Activated T-helper 2 cell treated with anti-CD3 and anti-CD28 coated beads, Interferon-gamma antibody, Interleukin-2, Interleukin-4, amounts not matched to agents 10 μg/mL and 5 μg/mL and 100 μg/mL, durations not matched to agents 14 hours and 24 hours and 36 hours (primary cell): ENCODE results near the gene RUNX2. TPM values are rescaled to one million over a fixed set of nuclear protein-coding genes. Genes with fewer than 3 reads are reported as not detected.

ENCODE experiments used
- DNase-seq: peaks from one replicate; pipeline ENCODE4 v3.0.0; 2021; ENCODE audit warnings: low spot score
- H3K27ac Mint-ChIP-seq: one replicate; pipeline ENCODE4 v1.8.0; 2021; ENCODE audit warnings: mixed read lengths
- H3K27me3 Mint-ChIP-seq: one replicate; pipeline ENCODE4 v1.8.0; 2021; ENCODE audit warnings: low read depth, mixed read lengths
- H3K36me3 Mint-ChIP-seq: one replicate; pipeline ENCODE4 v1.8.0; 2021; ENCODE audit warnings: low read depth, mixed read lengths
- H3K4me1 Mint-ChIP-seq: one replicate; pipeline ENCODE4 v1.8.0; 2021; ENCODE audit warnings: low read depth, mixed read lengths
- H3K4me3 Mint-ChIP-seq: one replicate; pipeline ENCODE4 v1.8.0; 2021; ENCODE audit warnings: low read depth, mild to moderate bottlenecking, moderate library complexity, mixed read lengths
- H3K9me3 Mint-ChIP-seq: one replicate; pipeline ENCODE4 v1.8.0; 2021; ENCODE audit warnings: mixed read lengths
- intact Hi-C: fragments of 100-400 bp; cut with micrococcal nuclease; formaldehyde crosslinking; loops from one replicate; pipeline ENCODE4 v1.15.1; 2023
- total RNA-seq: library from RNA; stranded (reverse); gene quantifications from 2 replicates; pipeline ENCODE4 v1.2.3, GENCODE V29; 2022

The RUNX2 gene
- total RNA-seq, 1 donor from 2014 or later, result 60.8 TPM

DNA sequence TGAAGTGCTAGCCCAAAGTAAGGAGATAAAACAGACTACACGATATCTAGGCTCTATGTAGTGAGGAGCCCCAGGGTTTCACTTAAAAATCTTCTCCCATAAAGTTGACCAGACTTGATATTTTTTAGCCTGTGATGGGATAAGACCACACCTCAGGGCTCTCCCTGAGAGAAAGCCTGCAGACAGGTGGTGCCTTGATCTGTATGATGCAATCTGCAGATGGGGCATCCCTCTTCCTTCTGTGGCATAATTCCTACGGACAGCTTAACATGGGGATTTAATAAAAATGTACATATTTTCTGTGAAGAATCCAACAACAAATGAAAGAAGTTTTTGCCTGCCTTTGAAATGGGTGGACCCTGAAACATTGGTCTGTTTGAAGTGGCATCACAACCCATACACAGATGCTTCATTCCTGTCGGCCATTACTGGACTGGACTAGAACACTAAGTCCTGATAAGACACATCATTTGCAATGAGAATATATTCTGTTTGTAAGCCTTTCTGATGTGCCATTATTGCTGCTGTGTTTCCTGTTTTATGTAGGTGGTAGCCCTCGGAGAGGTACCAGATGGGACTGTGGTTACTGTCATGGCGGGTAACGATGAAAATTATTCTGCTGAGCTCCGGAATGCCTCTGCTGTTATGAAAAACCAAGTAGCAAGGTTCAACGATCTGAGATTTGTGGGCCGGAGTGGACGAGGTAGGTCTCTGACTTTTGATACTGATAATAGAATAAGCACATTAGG lies 103.4 kb downstream of the RUNX2 start:
- intact Hi-C loops, result loop anchor here (2.0 kb wide), 1 partner anchor 17 kb away; no protein-coding TSS in a partner anchor
- no peak for DNase-seq
- peak overlapping the region; percentile 78 for H3K27ac Mint-ChIP-seq
- H3K36me3 Mint-ChIP-seq, result peaks cover 75% of the 10 kb centered on the region
- H3K4me1 Mint-ChIP-seq, result peaks cover 72% of the 10 kb centered on the region
- peak overlapping the region; percentile 76 for H3K4me3 Mint-ChIP-seq
- no peaks in the 10 kb centered on the region for H3K27me3 Mint-ChIP-seq
- no peaks in the 10 kb centered on the region for H3K9me3 Mint-ChIP-seq

GRCh38 chr6:45432977-45433376 lies 104.8 kb downstream of the RUNX2 start:
- Mint-ChIP-seq H3K4me1 (peaks cover 82% of the 10 kb centered on the region), H3K9me3 (no peaks in the 10 kb centered on the region), H3K27ac (peak overlapping the region; percentile 84), H3K27me3 (no peaks in the 10 kb centered on the region), H3K36me3 (peaks cover 83% of the 10 kb centered on the region), H3K4me3 (peak overlapping the region; percentile 56)
- intact Hi-C loops, result loop anchor here (2.0 kb wide), 1 partner anchor 16 kb away; no protein-coding TSS in a partner anchor
- DNase-seq, result no peak

DNA sequence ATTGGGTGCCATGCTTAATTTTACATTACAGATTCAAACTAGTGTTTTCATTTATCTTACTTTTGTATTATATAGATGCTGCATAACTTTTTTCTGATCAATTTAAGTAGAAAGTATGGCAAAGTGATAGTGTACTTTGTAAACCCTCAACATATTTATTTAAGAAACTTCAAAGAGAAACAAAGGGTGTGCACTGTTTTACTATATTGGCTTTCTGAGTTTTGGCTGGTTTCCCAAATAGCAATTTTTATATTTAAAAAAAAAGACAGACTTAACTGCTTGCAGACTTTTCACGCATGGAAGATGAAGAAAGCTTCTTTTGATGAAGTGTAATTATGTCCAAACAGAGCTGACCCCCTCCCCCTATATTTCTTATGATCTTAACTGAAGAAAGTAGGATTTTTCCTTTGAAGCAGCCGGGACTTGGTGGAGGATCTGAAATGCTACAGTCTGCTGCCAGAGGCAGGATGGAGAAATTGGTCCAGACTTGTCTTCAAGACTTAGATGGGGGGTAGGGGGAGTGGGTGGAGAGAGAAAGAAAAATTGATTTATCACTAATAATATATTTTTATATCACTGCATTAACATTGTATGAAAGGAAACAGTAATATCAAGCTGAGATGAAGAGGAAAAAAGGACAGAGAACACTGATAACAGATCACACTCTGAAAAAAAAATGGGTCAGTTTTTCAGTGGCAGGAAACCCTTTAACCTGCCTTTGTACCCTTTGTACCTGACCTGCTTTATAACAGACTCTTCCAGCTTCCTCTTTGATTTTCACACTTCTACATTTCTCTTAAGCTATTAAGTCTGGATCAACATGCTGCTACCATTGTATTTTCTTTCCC lies 105.6 kb downstream of the RUNX2 start:
- H3K36me3 Mint-ChIP-seq, result peaks cover 83% of the 10 kb centered on the region
- H3K4me3 Mint-ChIP-seq, result peak overlapping the region; percentile 64

GRCh38 chr6:45434381-45434700 lies 106.2 kb downstream of the RUNX2 start:
- intact Hi-C loops, result loop anchor here (1.0 kb wide), 1 partner anchor 10 kb away; no protein-coding TSS in a partner anchor
- no peak for DNase-seq
- peak overlapping the region; percentile 64 for H3K4me3 Mint-ChIP-seq
- H3K27me3 Mint-ChIP-seq, result no peaks in the 10 kb centered on the region
- H3K9me3 Mint-ChIP-seq, result no peaks in the 10 kb centered on the region
- H3K36me3 Mint-ChIP-seq, result peaks cover 83% of the 10 kb centered on the region
- peak overlapping the region; percentile 84 for H3K27ac Mint-ChIP-seq
- H3K4me1 Mint-ChIP-seq, result peaks cover 81% of the 10 kb centered on the region

More for the DNA sequence above, 105.6 kb downstream of the RUNX2 start:
- DNase-seq, result no peak
- H3K9me3 Mint-ChIP-seq, result no peaks in the 10 kb centered on the region
- intact Hi-C loops, result loop anchor here (1.0 to 2.0 kb wide), 2 partner anchors 9 to 15 kb away; no protein-coding TSS in a partner anchor
- peak overlapping the region; percentile 84 for H3K27ac Mint-ChIP-seq
- peaks cover 81% of the 10 kb centered on the region for H3K4me1 Mint-ChIP-seq
- H3K27me3 Mint-ChIP-seq, result no peaks in the 10 kb centered on the region

- H3K36me3 Mint-ChIP-seq, result peaks cover 86% of the 10 kb centered on the region
- intact Hi-C loops, result loop anchor here (1.0 to 5.0 kb wide), 3 partner anchors 9 to 50 kb away; no protein-coding TSS in a partner anchor
- H3K9me3 Mint-ChIP-seq, result no peaks in the 10 kb centered on the region
Observed at GRCh38 chr6:45436544-45437438, 108.7 kb downstream of the RUNX2 start.

DNA sequence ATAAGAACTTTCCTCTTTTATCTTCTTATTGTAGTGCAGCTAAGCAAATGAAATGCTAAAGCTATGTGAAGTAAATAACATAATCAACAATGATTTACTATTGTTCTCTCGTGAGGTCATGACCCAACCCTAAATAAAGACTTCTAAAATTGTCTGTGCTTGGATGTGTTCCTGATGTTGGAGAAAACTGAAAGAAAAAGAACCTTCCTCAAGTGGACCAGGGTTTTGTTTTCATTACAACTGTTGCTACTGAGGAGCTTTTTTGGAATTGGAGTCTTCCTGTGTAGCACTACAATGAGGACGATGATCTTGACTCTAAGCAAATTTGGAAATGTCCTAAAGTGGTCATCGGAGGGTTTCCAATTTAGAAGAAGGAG lies 109.3 kb downstream of the RUNX2 start:
- Mint-ChIP-seq H3K4me1 (peaks cover 85% of the 10 kb centered on the region), H3K27ac (peak overlapping the region; percentile 98), H3K27me3 (no peaks in the 10 kb centered on the region), H3K9me3 (no peaks in the 10 kb centered on the region), H3K4me3 (peak overlapping the region; percentile 82), H3K36me3 (peaks cover 87% of the 10 kb centered on the region)
- DNase-seq, result no peak
- intact Hi-C loops, result loop anchor here (1.0 to 5.0 kb wide), 3 partner anchors 8 to 49 kb away; no protein-coding TSS in a partner anchor

More at GRCh38 chr6:45436544-45437438, 108.7 kb downstream of the RUNX2 start:
- Mint-ChIP-seq H3K4me3 (peak overlapping the region; percentile 82), H3K4me1 (peaks cover 84% of the 10 kb centered on the region), H3K27me3 (no peaks in the 10 kb centered on the region), H3K27ac (peak overlapping the region; percentile 98)
- DNase-seq, result no peak

DNA sequence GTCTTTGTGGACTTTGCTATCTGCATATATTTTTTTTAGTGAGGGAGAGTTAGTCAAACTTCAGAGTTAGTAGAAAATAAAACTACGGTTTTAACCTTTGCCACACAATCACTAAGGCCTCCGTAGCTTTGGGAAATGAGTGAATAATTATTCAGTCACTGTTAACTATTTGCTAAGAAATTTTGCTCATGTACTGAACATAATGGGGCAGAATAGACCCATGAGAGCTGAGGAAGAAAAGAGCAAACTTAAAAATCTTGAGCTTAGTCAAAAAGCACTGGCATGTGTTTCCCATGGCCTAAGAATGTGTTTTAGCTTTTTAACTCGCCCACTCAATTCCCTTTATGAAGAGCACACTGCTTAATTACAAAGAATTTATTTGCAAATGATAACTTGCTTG lies 110.0 kb downstream of the RUNX2 start:
- Mint-ChIP-seq H3K27me3 (no peaks in the 10 kb centered on the region), H3K4me3 (peak overlapping the region; percentile 82), H3K9me3 (no peaks in the 10 kb centered on the region), H3K36me3 (peaks cover 91% of the 10 kb centered on the region), H3K27ac (peak overlapping the region; percentile 98), H3K4me1 (peaks cover 92% of the 10 kb centered on the region)
- DNase-seq, result no peak
- intact Hi-C loops, result loop anchor here (5.0 kb wide), 1 partner anchor 39 kb away; no protein-coding TSS in a partner anchor

GRCh38 chr6:45438849-45439406 lies 110.8 kb downstream of the RUNX2 start:
- H3K9me3 Mint-ChIP-seq, result no peaks in the 10 kb centered on the region
- intact Hi-C loops, result loop anchor here (5.0 kb wide), 1 partner anchor 38 kb away; no protein-coding TSS in a partner anchor
- no peaks in the 10 kb centered on the region for H3K27me3 Mint-ChIP-seq
- peaks cover 93% of the 10 kb centered on the region for H3K36me3 Mint-ChIP-seq
- no peak for DNase-seq
- H3K4me1 Mint-ChIP-seq, result peaks cover 93% of the 10 kb centered on the region
- H3K4me3 Mint-ChIP-seq, result peak overlapping the region; percentile 68
- peak overlapping the region; percentile 98 for H3K27ac Mint-ChIP-seq

GRCh38 chr6:45439459-45439858 lies 111.3 kb downstream of the RUNX2 start:
- H3K4me1 Mint-ChIP-seq, result peaks cover 93% of the 10 kb centered on the region
- no peaks in the 10 kb centered on the region for H3K9me3 Mint-ChIP-seq
- H3K27ac Mint-ChIP-seq, result peak overlapping the region; percentile 98
- peak overlapping the region; percentile 68 for H3K4me3 Mint-ChIP-seq
- intact Hi-C loops, result loop anchor here (5.0 kb wide), 1 partner anchor 38 kb away; no protein-coding TSS in a partner anchor
- peaks cover 93% of the 10 kb centered on the region for H3K36me3 Mint-ChIP-seq
- no peak for DNase-seq
- H3K27me3 Mint-ChIP-seq, result no peaks in the 10 kb centered on the region

DNA sequence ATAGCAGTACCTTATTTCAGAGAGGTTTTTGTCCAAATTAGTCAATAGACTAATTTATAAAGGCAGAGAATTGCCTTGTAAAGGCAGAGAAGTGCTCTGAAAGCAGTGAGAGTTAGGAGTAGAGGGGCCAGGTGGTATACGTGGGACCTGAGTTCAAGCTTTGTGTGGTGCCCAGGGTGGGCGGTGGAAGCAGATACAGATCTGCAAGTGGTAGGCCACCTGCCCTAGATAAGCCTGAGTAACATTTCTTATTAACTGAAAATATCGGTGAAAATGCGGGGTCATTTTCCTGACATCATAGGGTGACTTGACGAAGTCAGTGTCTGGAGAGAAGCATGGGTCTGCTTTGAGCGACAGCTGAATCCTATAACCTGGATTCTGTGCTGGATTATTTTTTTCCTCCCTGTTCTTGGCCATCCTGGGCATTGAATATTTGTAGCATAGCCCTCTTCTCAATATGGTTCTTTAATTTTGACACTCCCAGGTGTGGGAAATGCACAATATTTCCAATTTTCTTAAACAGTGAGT lies 111.8 kb downstream of the RUNX2 start:
- Mint-ChIP-seq H3K9me3 (no peaks in the 10 kb centered on the region), H3K36me3 (peaks cover 93% of the 10 kb centered on the region), H3K27me3 (no peaks in the 10 kb centered on the region), H3K4me1 (peaks cover 92% of the 10 kb centered on the region), H3K4me3 (peak overlapping the region; percentile 68), H3K27ac (peak overlapping the region; percentile 98)
- no peak for DNase-seq
- intact Hi-C loops, result loop anchor here (5.0 kb wide), 1 partner anchor 37 kb away; no protein-coding TSS in a partner anchor

- Mint-ChIP-seq H3K4me3 (no peak overlapping the region), H3K4me1 (peaks cover 95% of the 10 kb centered on the region), H3K27me3 (no peaks in the 10 kb centered on the region), H3K36me3 (peaks cover 96% of the 10 kb centered on the region), H3K27ac (peak overlapping the region; percentile 84), H3K9me3 (no peaks in the 10 kb centered on the region)
- DNase-seq, result no peak
- intact Hi-C loops, result no loop called here
Observed at GRCh38 chr6:45441851-45442453, 113.8 kb downstream of the RUNX2 start.
